Hepatocyte (in vitro differentiated cells): Measurements from ENCODE around the gene LCAT.

Source experiments
- CTCF ChIP-seq: fragments of 200-600 bp; sonication (generic); IDR thresholded peaks from 2 replicates; pipeline ENCODE4 v1.5.1; 2016; ENCODE audit warnings: antibody characterized with exemption, mild to moderate bottlenecking; ENCODE audit not compliant: poor library complexity
- EZH2 ChIP-seq: fragments of 200-600 bp; sonication (generic); IDR thresholded peaks from 2 replicates; pipeline ENCODE4 v1.6.1; 2016; ENCODE audit warnings: antibody characterized with exemption, mild to moderate bottlenecking, borderline replicate concordance

GRCh38 chr16:67909056-67909742 is 34.7 kb downstream of the LCAT start:
- TF ChIP-seq EZH2: no peak
- TF ChIP-seq CTCF: no peak
